Prostate gland (tissue), 2 donors: ENCODE measurements around the gene ABCG1.

Experiments used
- POLR2AphosphoS5 ChIP-seq: sonication (generic); formaldehyde crosslinking; IDR thresholded peaks from one replicate; pipeline ENCODE4 v1.6.1; 2017; ENCODE audit warnings: antibody characterized with exemption
- TF ChIP-seq, protein P1 (sequence below), 4 experiments: fragments of 200-600 bp in 2 of 4; fragments of 450-650 bp in 2 of 4; sonication (generic) in 2 of 4; IDR thresholded peaks; 1 replicate in 3 of 4; 2 replicates in 1 of 4; pipeline ENCODE4 v1.5.1; 2016 to 2019; ENCODE audit warnings: antibody characterized with exemption in 4 of 4, mild to moderate bottlenecking in 2 of 4, moderate library complexity in 2 of 4

DNA sequence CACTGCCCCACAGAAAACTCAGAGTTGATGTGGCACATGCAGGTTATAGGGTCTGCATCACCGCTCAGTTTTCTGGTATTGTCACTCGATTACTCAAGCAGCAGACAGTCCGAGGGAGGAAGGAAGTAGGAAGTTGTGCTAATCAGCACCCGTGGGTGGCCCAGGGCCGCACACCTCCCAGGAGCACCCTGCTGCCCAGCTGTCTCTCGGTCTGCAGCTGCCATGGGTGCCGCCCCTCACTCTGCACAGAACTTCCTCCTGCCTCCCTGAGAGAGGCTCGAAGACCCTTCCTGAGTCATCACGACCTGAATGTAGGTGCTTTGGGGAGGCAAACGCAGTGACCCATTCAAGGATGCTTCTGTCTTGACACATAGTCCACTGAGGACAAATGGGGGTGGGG, 100.4 kb downstream of the ABCG1 start:
- TF ChIP-seq, protein P1, sequence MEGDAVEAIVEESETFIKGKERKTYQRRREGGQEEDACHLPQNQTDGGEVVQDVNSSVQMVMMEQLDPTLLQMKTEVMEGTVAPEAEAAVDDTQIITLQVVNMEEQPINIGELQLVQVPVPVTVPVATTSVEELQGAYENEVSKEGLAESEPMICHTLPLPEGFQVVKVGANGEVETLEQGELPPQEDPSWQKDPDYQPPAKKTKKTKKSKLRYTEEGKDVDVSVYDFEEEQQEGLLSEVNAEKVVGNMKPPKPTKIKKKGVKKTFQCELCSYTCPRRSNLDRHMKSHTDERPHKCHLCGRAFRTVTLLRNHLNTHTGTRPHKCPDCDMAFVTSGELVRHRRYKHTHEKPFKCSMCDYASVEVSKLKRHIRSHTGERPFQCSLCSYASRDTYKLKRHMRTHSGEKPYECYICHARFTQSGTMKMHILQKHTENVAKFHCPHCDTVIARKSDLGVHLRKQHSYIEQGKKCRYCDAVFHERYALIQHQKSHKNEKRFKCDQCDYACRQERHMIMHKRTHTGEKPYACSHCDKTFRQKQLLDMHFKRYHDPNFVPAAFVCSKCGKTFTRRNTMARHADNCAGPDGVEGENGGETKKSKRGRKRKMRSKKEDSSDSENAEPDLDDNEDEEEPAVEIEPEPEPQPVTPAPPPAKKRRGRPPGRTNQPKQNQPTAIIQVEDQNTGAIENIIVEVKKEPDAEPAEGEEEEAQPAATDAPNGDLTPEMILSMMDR (IDR thresholded peaks at IDR 0.05): no peak
- no peak for TF ChIP-seq POLR2AphosphoS5
